HEK293 (cell line): ENCODE measurements around the gene SLC7A4.

Experiments used
- SALL2 ChIP-seq: fragments of 450-650 bp; formaldehyde crosslinking; IDR thresholded peaks from 2 replicates; pipeline ENCODE4 v1.5.0; 2017; ENCODE audit warnings: missing biosample characterization, mild to moderate bottlenecking, missing genetic modification characterization, borderline replicate concordance
- ZEB2 ChIP-seq: fragments of 450-650 bp; formaldehyde crosslinking; IDR thresholded peaks from 2 replicates; pipeline ENCODE4 v1.5.1; 2016; ENCODE audit warnings: missing biosample characterization, missing genetic modification characterization
- ZNF274 ChIP-seq, 2 experiments: fragments of 200-500 bp in 1 of 2; fragments of 450-650 bp in 1 of 2; sonication (Bioruptor generic) in 1 of 2; formaldehyde crosslinking in 1 of 2; IDR thresholded peaks; 2 replicates each; pipeline versions ENCODE4 v1.5.1 to v1.6.1; 2014 to 2016; ENCODE audit warnings: borderline replicate concordance in 1 of 2, inconsistent platforms in 1 of 2, low read length in 1 of 2, missing biosample characterization in 1 of 2, missing genetic modification characterization in 1 of 2
- TF ChIP-seq, protein P1 (sequence below): fragments of 450-650 bp; formaldehyde crosslinking; IDR thresholded peaks from 2 replicates; pipeline ENCODE4 v1.5.1; 2016; ENCODE audit warnings: missing biosample characterization, missing genetic modification characterization
- TF ChIP-seq, protein P2 (sequence below): fragments of 450-650 bp; formaldehyde crosslinking; conservative IDR thresholded peaks from 2 replicates; pipeline ENCODE4 v1.5.1; 2016; ENCODE audit warnings: low read depth, missing biosample characterization, missing genetic modification characterization

DNA sequence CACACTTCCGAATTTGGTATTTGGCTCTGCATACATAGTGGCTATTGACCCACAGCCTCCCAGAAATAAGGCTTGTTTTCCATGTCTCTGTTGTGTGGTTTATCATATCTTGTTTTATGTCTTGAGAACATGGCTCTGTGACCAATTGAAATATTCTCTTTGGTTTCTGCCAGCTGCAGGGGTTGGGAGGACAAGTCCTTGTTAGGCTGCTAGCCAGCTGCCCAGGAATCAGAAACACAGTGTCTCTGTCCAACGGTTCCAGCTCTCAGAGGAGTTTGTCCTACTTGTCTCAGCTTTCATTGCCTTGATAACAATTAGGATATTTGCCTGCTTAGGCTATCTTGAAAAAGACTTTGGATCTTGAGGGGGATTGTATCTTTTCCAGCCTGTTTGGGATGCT is 6.0 kb upstream of the SLC7A4 start:
- TF ChIP-seq, protein P1, sequence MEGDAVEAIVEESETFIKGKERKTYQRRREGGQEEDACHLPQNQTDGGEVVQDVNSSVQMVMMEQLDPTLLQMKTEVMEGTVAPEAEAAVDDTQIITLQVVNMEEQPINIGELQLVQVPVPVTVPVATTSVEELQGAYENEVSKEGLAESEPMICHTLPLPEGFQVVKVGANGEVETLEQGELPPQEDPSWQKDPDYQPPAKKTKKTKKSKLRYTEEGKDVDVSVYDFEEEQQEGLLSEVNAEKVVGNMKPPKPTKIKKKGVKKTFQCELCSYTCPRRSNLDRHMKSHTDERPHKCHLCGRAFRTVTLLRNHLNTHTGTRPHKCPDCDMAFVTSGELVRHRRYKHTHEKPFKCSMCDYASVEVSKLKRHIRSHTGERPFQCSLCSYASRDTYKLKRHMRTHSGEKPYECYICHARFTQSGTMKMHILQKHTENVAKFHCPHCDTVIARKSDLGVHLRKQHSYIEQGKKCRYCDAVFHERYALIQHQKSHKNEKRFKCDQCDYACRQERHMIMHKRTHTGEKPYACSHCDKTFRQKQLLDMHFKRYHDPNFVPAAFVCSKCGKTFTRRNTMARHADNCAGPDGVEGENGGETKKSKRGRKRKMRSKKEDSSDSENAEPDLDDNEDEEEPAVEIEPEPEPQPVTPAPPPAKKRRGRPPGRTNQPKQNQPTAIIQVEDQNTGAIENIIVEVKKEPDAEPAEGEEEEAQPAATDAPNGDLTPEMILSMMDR: no peak
- no peak for TF ChIP-seq ZEB2
- TF ChIP-seq SALL2 (tag by site-specific recombination): no peak
- TF ChIP-seq ZNF274 (IDR thresholded peaks at IDR 0.05; ENCODE audit: low read length): no peak
- no peak for TF ChIP-seq ZNF274 (tag by site-specific recombination; IDR thresholded peaks at IDR 0.05; ENCODE audit: borderline replicate concordance)
- TF ChIP-seq, protein P2, sequence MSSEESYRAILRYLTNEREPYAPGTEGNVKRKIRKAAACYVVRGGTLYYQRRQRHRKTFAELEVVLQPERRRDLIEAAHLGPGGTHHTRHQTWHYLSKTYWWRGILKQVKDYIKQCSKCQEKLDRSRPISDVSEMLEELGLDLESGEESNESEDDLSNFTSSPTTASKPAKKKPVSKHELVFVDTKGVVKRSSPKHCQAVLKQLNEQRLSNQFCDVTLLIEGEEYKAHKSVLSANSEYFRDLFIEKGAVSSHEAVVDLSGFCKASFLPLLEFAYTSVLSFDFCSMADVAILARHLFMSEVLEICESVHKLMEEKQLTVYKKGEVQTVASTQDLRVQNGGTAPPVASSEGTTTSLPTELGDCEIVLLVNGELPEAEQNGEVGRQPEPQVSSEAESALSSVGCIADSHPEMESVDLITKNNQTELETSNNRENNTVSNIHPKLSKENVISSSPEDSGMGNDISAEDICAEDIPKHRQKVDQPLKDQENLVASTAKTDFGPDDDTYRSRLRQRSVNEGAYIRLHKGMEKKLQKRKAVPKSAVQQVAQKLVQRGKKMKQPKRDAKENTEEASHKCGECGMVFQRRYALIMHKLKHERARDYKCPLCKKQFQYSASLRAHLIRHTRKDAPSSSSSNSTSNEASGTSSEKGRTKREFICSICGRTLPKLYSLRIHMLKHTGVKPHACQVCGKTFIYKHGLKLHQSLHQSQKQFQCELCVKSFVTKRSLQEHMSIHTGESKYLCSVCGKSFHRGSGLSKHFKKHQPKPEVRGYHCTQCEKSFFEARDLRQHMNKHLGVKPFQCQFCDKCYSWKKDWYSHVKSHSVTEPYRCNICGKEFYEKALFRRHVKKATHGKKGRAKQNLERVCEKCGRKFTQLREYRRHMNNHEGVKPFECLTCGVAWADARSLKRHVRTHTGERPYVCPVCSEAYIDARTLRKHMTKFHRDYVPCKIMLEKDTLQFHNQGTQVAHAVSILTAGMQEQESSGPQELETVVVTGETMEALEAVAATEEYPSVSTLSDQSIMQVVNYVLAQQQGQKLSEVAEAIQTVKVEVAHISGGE (tag by site-specific recombination): no peak
